COLO668 (cell line): Measurements from ENCODE around the gene MYO5C.

ENCODE experiments used
- DNase-seq: peaks from one replicate; lab custom pipeline; 2025; ENCODE audit not compliant: unreplicated experiment; lab: John Stamatoyannopoulos, UW

MYO5C gene

GRCh38 chr15:52148403-52148802, 147.2 kb downstream of the MYO5C start:
- DNase-seq: no peak

- no peak for DNase-seq
Observed at GRCh38 chr15:52146776-52147175, 148.8 kb downstream of the MYO5C start.

GRCh38 chr15:52146261-52146660, 149.3 kb downstream of the MYO5C start:
- DNase-seq: no peak

- DNase-seq: no peak
Observed at GRCh38 chr15:52144656-52145178, 150.9 kb downstream of the MYO5C start.

- no peak for DNase-seq
Observed at GRCh38 chr15:52143873-52144272, 151.7 kb downstream of the MYO5C start.
